Breast epithelium (tissue), 4 donors: ENCODE results near the gene ADAMTS19. TPM values are rescaled to one million over a fixed set of nuclear protein-coding genes. Genes with fewer than 3 reads are reported as not detected.

ENCODE experiments used
- DNase-seq, 2 donors: peaks; one replicate each; pipeline ENCODE4 v3.0.0-alpha.2; 2019; ENCODE audit warnings: low spot score in 2 of 2
- H3K27ac ChIP-seq, 2 donors: fragments of 200-600 bp; sonication (generic) in 1 of 2; one replicate each; pipeline ENCODE4 v1.5.1; 2016 to 2019; ENCODE audit warnings: mild to moderate bottlenecking in 1 of 2
- H3K27me3 ChIP-seq, 2 donors: fragments of 200-600 bp; sonication (generic) in 1 of 2; one replicate each; pipeline versions ENCODE4 v1.5.1 to v1.6.0; 2017 to 2019; ENCODE audit warnings: control low read depth in 1 of 2, mild to moderate bottlenecking in 1 of 2
- H3K36me3 ChIP-seq: fragments of 200-600 bp; one replicate; pipeline ENCODE4 v1.5.1; 2019
- H3K4me1 ChIP-seq, 2 donors: fragments of 200-600 bp; sonication (generic); one replicate each; pipeline ENCODE4 v1.5.1; 2016 to 2019; ENCODE audit warnings: control low read depth in 1 of 2
- H3K4me3 ChIP-seq, 3 donors: fragments of 200-600 bp; sonication (generic); 1 replicate in 2 of 3; 2 replicates in 1 of 3; pipeline ENCODE4 v1.5.1; 2016 to 2019; ENCODE audit warnings: mild to moderate bottlenecking in 3 of 3, moderate library complexity in 2 of 3
- H3K9me3 ChIP-seq, 2 donors: fragments of 200-600 bp; sonication (generic) in 1 of 2; one replicate each; pipeline ENCODE4 v1.5.1; 2016 to 2019; ENCODE audit warnings: control low read depth in 1 of 2
- CTCF ChIP-seq, 3 donors: fragments of 450-650 bp; IDR thresholded peaks; one replicate each; pipeline ENCODE4 v1.5.1; 2016 to 2017; ENCODE audit warnings: antibody characterized with exemption in 3 of 3, mild to moderate bottlenecking in 3 of 3, moderate library complexity in 3 of 3
- POLR2A ChIP-seq: fragments of 450-650 bp; IDR thresholded peaks from one replicate; pipeline ENCODE4 v1.6.1; 2016; ENCODE audit warnings: antibody characterized with exemption, mild to moderate bottlenecking, moderate library complexity
- POLR2AphosphoS5 ChIP-seq, 3 donors: sonication (generic); formaldehyde crosslinking; IDR thresholded peaks; one replicate each; pipeline ENCODE4 v1.6.1; 2017; ENCODE audit warnings: antibody characterized with exemption in 3 of 3
- intact Hi-C: fragments of 100-400 bp; cut with DNase I; formaldehyde crosslinking; loops from one replicate; pipeline ENCODE4 v1.15.1; 2023; ENCODE audit warnings: low total_unique reads
- total RNA-seq, 3 donors: library from RNA; depleted of rRNA; stranded (reverse); fragments of >200 nt; gene quantifications; one replicate each; pipeline ENCODE4 v1.1.0, GENCODE V29; 2016

The ADAMTS19 gene
- total RNA-seq, 3 donors from 2014 or later, result 0.29 to 0.98 TPM; not detected in 1

GRCh38 chr5:129591508-129592160 lies 131.5 kb downstream of the ADAMTS19 start:
- peaks cover 4% of the 10 kb centered on the region for H3K36me3 ChIP-seq
- no peaks in the 10 kb centered on the region for H3K9me3 ChIP-seq
- intact Hi-C loops, result no loop called here
- H3K27me3 ChIP-seq, result no peaks in the 10 kb centered on the region
- no peak for DNase-seq
- no peak overlapping the region for H3K27ac ChIP-seq
- TF ChIP-seq CTCF (IDR thresholded peaks at IDR 0.05), result no peak
- TF ChIP-seq POLR2AphosphoS5 (IDR thresholded peaks at IDR 0.05), result no peak
- no peak for TF ChIP-seq POLR2A
- no peak overlapping the region for H3K4me3 ChIP-seq
- no peaks in the 10 kb centered on the region for H3K4me1 ChIP-seq

GRCh38 chr5:129593525-129593924 lies 133.4 kb downstream of the ADAMTS19 start:
- peaks cover 4% of the 10 kb centered on the region for H3K36me3 ChIP-seq
- H3K4me1 ChIP-seq, result no peaks in the 10 kb centered on the region
- H3K27me3 ChIP-seq, result no peaks in the 10 kb centered on the region
- H3K27ac ChIP-seq, result no peak overlapping the region
- DNase-seq, result no peak
- H3K9me3 ChIP-seq, result no peaks in the 10 kb centered on the region
- H3K4me3 ChIP-seq, result no peak overlapping the region
- intact Hi-C loops, result no loop called here
- no peak for TF ChIP-seq POLR2AphosphoS5 (IDR thresholded peaks at IDR 0.05)
- no peak for TF ChIP-seq CTCF (IDR thresholded peaks at IDR 0.05)
- no peak for TF ChIP-seq POLR2A

GRCh38 chr5:129601576-129601975 lies 141.5 kb downstream of the ADAMTS19 start:
- intact Hi-C loops, result no loop called here
- no peaks in the 10 kb centered on the region for H3K9me3 ChIP-seq
- no peaks in the 10 kb centered on the region for H3K4me1 ChIP-seq
- no peaks in the 10 kb centered on the region for H3K36me3 ChIP-seq
- DNase-seq, result no peak
- H3K27ac ChIP-seq, result no peak overlapping the region
- TF ChIP-seq CTCF (IDR thresholded peaks at IDR 0.05) (no peak), POLR2A (no peak), POLR2AphosphoS5 (IDR thresholded peaks at IDR 0.05) (no peak)
- no peak overlapping the region for H3K4me3 ChIP-seq
- H3K27me3 ChIP-seq, result no peaks in the 10 kb centered on the region

- Histone ChIP-seq H3K27me3 (no peaks in the 10 kb centered on the region), H3K36me3 (no peaks in the 10 kb centered on the region), H3K4me3 (no peak overlapping the region), H3K4me1 (no peaks in the 10 kb centered on the region), H3K27ac (no peak overlapping the region), H3K9me3 (no peaks in the 10 kb centered on the region)
- no peak for DNase-seq
- intact Hi-C loops, result no loop called here
- TF ChIP-seq POLR2AphosphoS5 (IDR thresholded peaks at IDR 0.05) (no peak), CTCF (IDR thresholded peaks at IDR 0.05) (no peak), POLR2A (no peak)
Observed at GRCh38 chr5:129608350-129608749, 148.3 kb downstream of the ADAMTS19 start.

- no peaks in the 10 kb centered on the region for H3K4me1 ChIP-seq
- no peaks in the 10 kb centered on the region for H3K27me3 ChIP-seq
- no peaks in the 10 kb centered on the region for H3K9me3 ChIP-seq
- H3K27ac ChIP-seq, result no peak overlapping the region
- H3K36me3 ChIP-seq, result no peaks in the 10 kb centered on the region
- no peak for DNase-seq
- intact Hi-C loops, result no loop called here
- TF ChIP-seq POLR2AphosphoS5 (IDR thresholded peaks at IDR 0.05) (no peak), CTCF (IDR thresholded peaks at IDR 0.05) (no peak), POLR2A (no peak)
- no peak overlapping the region for H3K4me3 ChIP-seq
Observed at GRCh38 chr5:129609710-129610109, 149.6 kb downstream of the ADAMTS19 start.
